CD4-positive, alpha-beta T cell treated with Interleukin-6 for 4 hours (primary cell): ENCODE data around the gene PEF1.

Experiments
- DNase-seq: peaks from one replicate; pipeline ENCODE4 v3.0.0-alpha.2; 2020; ENCODE audit warnings: mixed read lengths

The PEF1 gene

GRCh38 chr1:31583082-31583994, 61.3 kb downstream of the PEF1 start:
- no peak for DNase-seq

GRCh38 chr1:31581821-31582810, 62.6 kb downstream of the PEF1 start:
- no peak for DNase-seq

GRCh38 chr1:31580891-31581603, 63.6 kb downstream of the PEF1 start:
- no peak for DNase-seq

- no peak for DNase-seq
These were observed 64.2 kb downstream of the PEF1 start for GRCh38 chr1:31580513-31580870.
